H54 (cell line): ENCODE measurements around the gene KDF1.

ENCODE experiments used
- DNase-seq: peaks from one replicate; pipeline ENCODE4 v3.0.0; 2011; ENCODE audit warnings: low spot score, mixed read lengths; ENCODE audit not compliant: insufficient read length
- FAIRE-seq: peaks from 3 replicates; lab custom pipeline; 2011; peaks lifted over from hg19 to GRCh38; lab: Jason Lieb, UNC
- POLR2A ChIP-seq: IDR thresholded peaks from 2 replicates; pipeline ENCODE4 v1.6.1; 2011; ENCODE audit warnings: low read depth, mild to moderate bottlenecking, low read length

The KDF1 gene

DNA sequence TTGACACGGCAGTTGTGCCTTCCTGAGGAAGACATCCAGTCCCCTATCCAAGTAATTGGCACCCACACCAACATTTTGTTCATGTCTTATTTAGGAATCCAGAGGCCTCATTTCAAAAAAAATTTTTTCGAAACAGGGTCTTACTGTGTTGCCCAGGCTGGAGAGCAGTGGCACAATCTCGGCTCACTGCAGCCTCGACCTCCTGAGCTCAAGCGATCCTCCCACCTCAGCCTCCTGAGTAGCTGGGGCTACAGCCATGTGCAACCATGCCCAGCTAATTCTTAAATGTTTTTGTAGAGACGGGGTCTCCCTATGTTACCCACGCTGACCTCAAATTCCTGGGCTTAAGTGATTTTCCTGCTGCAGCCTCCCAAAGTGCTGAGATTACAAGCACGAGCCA, 24.0 kb upstream of the KDF1 start:
- no peak for TF ChIP-seq POLR2A
- DNase-seq (no peak), FAIRE-seq (no peak)

DNA sequence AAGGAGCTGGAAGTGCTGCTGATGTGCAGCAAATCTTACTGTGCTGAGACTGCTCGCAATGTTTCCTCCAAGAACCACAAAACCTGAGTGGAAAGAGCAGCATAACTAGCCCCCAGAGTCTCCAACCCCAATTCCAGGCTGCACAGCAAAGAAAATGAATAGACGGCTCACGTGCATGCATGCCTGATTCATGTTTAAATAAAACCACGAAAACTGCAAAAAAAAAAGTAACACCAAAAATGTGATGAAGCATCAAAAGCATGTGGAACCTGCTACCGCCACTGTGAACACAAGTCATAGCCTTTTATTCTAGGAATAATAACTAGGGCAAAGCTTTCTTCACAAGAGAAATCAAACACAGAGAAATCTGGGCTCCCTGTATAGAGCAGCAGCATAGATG, 23.6 kb upstream of the KDF1 start:
- FAIRE-seq = no peak
- no peak for TF ChIP-seq POLR2A
- DNase-seq = no peak

DNA sequence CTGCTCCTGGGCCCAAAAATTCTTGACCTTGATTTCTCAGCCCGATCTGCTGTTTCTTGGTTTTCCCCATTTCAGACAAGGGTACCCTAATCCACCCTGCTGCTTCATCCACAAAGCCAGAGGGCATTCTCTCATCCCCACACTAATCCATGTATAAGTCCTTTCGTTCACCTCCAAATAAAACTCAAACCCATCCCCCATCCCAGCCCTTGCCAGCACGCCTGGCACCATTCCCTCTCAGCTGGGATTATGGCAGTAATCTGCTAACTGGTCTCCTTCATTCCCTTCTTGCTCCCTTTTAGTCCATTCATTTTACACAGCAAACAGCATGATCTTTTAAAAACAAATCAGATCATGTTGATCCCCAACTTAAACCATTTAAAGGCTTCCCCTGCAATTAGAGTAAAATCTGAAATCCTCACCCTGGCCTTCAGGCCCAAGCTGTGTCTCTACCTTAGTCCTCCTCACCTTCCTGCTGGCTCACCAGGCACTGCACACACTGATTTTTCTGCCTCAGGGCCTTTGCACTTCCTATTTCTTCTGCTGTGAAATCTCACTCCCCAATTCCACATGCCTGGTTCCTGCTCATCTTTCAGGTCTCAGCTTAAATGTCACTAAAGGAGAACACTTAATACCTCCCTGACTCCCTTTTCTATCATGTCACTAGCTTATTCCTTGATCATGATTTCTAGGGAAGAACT, 21.0 kb upstream of the KDF1 start:
- DNase-seq (no peak), FAIRE-seq (no peak)
- TF ChIP-seq POLR2A = no peak

DNA sequence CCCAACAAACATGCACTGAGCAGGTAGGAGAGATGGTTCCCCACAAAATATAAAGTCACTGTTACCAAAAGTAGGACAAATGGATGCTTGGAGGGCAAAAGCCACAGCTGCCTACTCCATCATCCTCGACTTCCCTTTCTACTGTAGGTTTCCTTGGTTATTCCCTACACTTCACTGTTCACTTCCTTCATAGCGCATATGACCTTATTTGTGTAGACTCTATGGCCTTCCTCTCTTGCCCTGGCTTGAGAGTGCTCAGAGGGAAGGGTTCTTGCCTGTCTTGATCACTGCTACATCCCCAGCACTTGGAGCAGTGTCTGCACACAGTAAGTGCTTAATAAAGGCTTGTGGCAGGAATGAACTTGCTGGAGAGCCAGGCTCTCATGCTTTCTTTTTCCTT, 18.6 kb upstream of the KDF1 start:
- no peak for FAIRE-seq
- TF ChIP-seq POLR2A = no peak
- DNase-seq = no peak

DNA sequence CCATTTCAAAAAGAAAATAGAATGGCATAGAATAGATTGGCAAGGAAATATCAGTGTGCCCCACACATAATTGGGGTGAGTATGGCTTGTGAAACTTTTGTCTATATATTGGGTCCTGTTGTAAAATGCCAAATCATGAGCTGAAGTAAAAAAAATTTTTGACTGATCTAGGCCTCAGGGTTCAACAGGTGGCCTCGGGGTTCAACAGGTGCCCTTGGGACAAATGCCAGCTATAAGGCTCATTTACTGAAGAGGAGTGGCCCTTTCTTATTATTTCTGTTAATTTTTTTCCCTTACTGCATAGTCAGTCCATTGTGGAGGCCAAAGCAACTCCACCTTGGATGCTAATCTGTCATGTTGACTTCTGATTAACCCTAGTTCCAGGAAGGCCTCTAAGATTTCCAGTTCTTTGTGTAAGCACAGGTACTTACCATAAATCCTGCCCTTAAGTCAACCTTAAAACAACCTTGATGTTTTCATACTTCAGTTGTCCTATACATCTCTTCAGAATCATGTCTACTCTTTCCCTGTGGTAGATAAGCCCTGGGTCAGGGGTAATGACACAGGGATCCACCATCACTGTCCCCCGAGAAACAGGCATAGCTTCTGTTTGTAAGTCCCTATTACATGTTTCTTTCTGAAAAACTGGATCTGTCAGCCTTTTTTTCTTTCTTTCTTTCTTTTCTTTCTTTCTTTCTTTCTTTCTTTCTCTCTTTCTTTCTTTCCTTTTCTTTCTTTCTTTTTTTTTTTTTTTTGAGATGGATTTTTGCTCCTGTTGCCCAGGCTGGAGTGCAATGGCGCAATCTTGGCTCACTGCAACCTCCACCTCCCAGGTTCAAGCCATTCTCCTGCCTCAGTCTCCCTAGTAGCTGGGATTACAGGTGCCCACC, 16.6 kb upstream of the KDF1 start:
- FAIRE-seq = no peak
- TF ChIP-seq POLR2A = no peak

DNA sequence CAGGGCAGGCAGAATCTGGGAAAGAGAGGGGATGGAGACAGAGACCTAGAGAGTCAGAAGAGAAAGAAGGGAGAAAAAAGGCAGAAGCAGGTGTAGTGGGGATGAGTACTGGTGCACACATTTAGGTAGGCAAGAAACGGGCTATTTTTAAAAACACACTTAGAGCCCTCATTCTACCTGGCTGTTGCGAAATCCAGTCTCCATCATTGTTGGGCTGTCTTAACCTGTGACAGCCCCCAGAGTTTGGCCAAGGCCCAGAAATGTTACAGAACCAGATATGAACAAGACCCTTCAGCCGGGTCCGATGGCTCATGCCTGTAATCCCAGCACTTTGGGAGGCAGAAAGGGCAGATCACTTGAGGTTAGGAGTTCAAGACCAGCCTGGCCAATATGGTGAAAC, 12.6 kb upstream of the KDF1 start:
- DNase-seq (no peak), FAIRE-seq (no peak)
- TF ChIP-seq POLR2A = no peak

More for the DNA sequence above, 16.6 kb upstream of the KDF1 start:
- DNase-seq = no peak

DNA sequence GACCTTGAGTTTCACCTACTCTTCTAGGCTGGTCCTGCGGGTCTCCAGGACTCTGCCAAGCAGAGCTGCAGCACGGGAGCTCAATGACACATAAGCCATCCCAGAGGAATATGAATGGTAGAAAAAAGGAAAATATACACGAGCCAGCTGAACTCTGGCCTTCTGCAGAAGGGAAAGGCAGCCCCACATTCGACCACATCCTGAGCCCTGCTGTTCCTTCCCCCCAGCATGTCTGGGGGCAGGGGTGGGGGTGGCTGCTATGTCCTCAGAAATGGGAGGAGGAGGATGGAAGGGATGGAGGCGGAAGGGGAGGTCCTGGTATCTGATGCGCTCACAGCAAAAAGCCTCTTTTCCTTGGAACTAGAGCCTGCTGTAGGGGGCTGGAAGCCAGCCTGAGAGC, 12.1 kb upstream of the KDF1 start:
- FAIRE-seq = no peak
- no peak for TF ChIP-seq POLR2A
- no peak for DNase-seq

DNA sequence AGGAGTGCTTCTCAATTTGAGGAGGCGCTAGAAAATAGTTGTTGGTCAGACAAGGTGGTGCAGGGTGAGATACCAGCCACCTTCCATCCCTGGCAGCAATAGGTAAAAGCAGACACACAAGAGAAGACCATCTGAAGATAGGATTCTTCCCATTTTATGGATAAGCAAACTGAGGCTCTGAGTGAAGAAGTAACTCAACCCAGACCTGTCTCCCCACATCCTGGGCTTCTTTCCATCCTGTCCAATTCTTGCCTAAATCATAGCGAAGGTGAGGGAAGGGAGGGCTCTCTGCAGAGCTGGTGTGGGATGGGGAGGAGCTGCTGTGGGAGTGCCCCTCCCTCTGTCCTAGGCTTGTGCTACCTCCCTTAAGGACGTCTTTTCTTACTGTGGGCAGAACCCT, 11.3 kb upstream of the KDF1 start:
- TF ChIP-seq POLR2A = no peak
- DNase-seq = no peak
- no peak for FAIRE-seq

DNA sequence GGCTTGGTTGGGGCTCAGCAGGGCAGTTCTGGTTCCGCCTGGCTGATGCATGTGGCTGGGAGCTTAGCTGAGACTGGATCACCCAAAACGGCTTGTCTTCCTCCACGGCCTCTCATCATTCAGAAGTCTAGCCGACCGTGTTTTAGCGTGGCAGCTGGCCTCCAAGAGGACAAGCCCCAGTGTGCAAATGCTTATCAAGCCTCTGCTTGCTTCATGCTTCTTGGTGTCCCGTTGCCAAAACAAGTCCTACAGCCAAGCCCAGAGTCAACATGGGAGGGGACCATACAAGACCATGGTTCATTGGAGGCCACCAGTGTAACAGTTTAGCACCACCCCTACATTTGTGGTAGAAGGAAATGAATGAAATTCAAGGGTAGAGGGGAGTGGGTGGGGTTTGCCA, 10.5 kb upstream of the KDF1 start:
- FAIRE-seq = no peak
- no peak for DNase-seq
- TF ChIP-seq POLR2A = no peak

DNA sequence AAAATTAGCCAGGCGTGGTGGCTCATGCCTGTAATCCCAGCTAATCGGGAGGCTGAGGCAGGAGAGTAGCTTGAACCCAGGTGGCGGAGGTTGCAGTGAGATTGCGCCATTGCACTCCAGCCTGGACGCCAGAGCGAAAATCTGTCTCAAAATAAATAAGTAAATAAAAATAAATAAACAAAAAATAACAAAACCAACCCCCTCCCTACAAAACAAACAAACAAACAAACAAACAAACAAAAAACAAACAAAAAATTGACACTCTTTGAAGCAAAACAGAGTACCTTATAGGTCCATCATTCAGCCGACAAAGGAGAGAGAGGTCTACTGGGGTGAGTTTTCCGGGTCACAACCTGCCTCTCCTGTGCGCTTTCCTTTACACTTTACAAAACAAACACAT, 5.4 kb upstream of the KDF1 start:
- DNase-seq (no peak), FAIRE-seq (no peak)
- TF ChIP-seq POLR2A = no peak

DNA sequence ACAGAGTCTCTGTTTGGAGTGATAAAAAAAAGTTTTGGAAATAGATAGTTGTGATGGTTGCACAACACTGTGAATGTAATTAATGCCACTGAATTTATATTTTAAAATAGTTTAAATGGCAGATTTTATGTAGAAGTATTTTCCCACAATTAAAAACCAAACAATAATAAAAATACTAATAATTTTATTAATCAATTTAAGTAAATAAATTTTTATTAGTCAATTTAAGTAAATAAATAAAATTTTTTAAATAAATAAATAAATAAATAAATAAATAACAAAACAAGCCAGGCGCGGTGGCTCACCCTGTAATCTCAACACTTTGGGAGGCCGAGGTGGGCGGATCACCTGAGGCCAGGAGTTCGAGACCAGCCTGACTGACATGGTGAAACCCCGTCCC, 4.9 kb upstream of the KDF1 start:
- DNase-seq (no peak), FAIRE-seq (no peak)
- no peak for TF ChIP-seq POLR2A

DNA sequence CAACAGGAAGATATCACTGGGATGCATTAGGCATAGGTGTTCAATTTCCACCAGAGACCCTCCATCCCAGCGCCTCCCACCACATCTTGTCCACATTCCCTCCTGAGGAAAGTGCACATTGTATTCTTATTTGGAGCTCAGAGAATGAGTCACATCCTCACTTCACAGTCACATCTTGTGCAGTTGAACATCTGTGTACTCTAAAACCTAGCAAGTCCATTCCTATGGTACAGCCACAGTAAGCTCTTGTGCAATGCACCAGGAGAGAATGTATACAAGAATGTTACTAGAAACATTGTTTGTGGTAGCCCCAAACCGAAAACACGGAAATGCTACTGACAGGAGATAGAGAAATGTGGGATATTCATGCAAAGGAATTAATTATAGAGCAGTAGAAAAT, 1.6 kb upstream of the KDF1 start:
- DNase-seq (peak; percentile 62), FAIRE-seq (peak; percentile 96)
- TF ChIP-seq POLR2A = no peak

DNA sequence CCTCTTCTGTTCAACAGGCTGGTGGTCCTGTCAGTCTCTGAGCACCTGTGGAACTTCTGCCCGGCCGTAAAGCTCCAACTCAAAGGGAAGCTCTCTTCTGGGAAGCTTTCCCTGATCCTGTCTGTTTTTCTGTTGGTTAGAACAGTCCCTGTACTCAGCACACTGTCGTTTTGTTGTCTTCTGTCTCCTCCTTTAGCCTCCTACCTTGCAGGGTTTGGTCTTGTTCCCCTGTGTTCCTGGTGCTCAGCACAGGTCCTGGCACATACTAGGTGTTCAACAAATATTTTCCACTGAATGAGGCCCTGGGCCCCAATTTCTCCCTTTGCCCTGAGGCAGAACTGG, 328 bp upstream of the KDF1 start:
- no peak for TF ChIP-seq POLR2A
- no peak for DNase-seq
- no peak for FAIRE-seq

DNA sequence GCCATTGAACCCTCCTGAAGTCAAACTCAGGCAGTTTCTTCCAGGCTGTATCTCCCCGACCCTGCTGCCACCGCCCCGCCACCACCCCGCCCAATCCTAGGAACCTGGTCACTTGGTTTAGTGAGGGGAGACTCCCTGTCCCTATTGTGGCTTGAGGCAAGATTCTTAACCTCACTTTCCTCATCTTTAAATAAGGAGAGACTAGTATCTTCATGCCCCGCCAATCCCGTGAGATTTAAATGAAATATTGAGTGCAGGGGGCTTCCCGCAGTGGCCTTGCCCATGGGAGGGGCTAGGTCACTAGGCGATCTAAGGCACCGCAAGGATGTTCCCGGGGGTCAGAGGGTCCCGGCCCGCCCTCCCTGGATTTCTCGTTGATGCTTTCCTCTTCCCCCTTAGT, 998 bp downstream of the KDF1 start:
- no peak for TF ChIP-seq POLR2A
- no peak for DNase-seq
- no peak for FAIRE-seq

DNA sequence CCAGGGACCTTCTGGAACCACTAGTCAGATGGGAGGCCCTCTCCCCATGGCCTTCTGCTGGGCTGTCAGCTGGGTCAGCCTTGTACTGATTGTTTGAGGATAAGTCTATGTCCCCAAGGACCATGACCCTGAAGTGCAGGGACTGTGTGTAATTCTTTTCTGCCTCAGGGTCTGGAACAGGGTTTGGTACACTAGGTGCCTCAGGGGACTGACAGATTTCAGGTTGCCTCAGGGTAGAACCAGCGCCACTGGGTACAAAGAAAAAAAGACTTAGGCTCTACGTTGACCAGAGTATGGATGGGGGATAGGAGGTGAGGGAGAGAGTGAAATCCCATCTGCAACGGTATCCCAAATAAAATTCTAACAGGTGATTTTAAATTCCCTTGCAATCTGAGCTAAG, 3.0 kb downstream of the KDF1 start:
- TF ChIP-seq POLR2A = no peak
- DNase-seq (no peak), FAIRE-seq (no peak)
